GM06990 (cell line): ENCODE data around the gene ZNF253.
"Not testable (repeated sequence)": the region's sequence is repeated elsewhere in the genome, so short reads cannot be mapped to it uniquely, and the experiment has no call there.

Source experiments
- DNase-seq: peaks from one replicate; pipeline ENCODE4 v3.0.0-alpha.2; 2011; ENCODE audit not compliant: insufficient read length; ENCODE audit errors: extremely low read depth
- H3K27me3 ChIP-seq: replicated peaks from 2 replicates; pipeline ENCODE4 v1.6.0; 2011; ENCODE audit warnings: low read length; ENCODE audit not compliant: control insufficient read depth, insufficient read depth
- H3K36me3 ChIP-seq: 2 replicates; pipeline ENCODE4 v1.5.1; 2011; ENCODE audit warnings: low read length; ENCODE audit not compliant: control insufficient read depth, insufficient read depth
- H3K4me3 ChIP-seq: replicated peaks from 2 replicates; pipeline ENCODE4 v1.5.1; 2011; ENCODE audit warnings: low read depth, mild to moderate bottlenecking, control low read depth, low read length
- TF ChIP-seq, protein P1 (sequence below): IDR thresholded peaks from 2 replicates; pipeline ENCODE4 v1.5.1; 2011; ENCODE audit warnings: low read length, control low read depth, mild to moderate bottlenecking, inconsistent platforms; ENCODE audit not compliant: insufficient read depth, poor library complexity, severe bottlenecking

The ZNF253 gene

GRCh38 chr19:19858751-19859150 lies 6.9 kb upstream of the ZNF253 start:
- no peak for DNase-seq
- no peaks in the 10 kb centered on the region for H3K27me3 ChIP-seq
- TF ChIP-seq, protein P1, sequence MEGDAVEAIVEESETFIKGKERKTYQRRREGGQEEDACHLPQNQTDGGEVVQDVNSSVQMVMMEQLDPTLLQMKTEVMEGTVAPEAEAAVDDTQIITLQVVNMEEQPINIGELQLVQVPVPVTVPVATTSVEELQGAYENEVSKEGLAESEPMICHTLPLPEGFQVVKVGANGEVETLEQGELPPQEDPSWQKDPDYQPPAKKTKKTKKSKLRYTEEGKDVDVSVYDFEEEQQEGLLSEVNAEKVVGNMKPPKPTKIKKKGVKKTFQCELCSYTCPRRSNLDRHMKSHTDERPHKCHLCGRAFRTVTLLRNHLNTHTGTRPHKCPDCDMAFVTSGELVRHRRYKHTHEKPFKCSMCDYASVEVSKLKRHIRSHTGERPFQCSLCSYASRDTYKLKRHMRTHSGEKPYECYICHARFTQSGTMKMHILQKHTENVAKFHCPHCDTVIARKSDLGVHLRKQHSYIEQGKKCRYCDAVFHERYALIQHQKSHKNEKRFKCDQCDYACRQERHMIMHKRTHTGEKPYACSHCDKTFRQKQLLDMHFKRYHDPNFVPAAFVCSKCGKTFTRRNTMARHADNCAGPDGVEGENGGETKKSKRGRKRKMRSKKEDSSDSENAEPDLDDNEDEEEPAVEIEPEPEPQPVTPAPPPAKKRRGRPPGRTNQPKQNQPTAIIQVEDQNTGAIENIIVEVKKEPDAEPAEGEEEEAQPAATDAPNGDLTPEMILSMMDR, result no peak
- no peak overlapping the region for H3K4me3 ChIP-seq
- H3K36me3 ChIP-seq, result no peaks in the 10 kb centered on the region

- H3K4me3 ChIP-seq, result no peak overlapping the region
- DNase-seq, result no peak
- TF ChIP-seq, protein P1, result no peak
Measured at GRCh38 chr19:19860756-19861390, 4.8 kb upstream of the ZNF253 start.

GRCh38 chr19:19866611-19867248 lies 1.0 kb downstream of the ZNF253 start:
- Histone ChIP-seq H3K4me3 (peak overlapping the region; percentile 70), H3K27me3 (no peaks in the 10 kb centered on the region), H3K36me3 (peaks cover 3% of the 10 kb centered on the region; the same call in 1 of the 2 replicates)
- TF ChIP-seq, protein P1, result no peak
- DNase-seq, result peak; percentile 56

More at GRCh38 chr19:19860756-19861390, 4.8 kb upstream of the ZNF253 start:
- Histone ChIP-seq H3K27me3 (no peaks in the 10 kb centered on the region), H3K36me3 (no peaks in the 10 kb centered on the region)

DNA sequence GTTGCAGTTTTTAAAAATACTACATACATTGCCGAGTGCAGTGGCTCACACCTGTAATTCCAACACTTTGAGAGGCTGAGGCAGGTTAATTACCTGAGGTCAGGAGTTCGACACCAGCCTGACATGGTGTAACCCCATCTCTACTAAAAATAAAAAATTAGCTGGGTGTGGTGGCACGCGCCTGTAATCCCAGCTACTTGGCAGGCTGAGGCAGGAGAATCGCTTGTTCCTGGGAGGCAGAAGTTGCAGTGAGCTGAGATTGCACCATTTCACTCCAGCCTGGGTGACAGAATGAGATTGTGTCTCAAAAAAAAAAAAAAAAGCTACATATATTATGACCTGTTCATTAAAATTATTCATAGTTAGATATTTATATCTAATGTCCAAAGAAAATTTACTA lies 4.4 kb downstream of the ZNF253 start:
- not testable (repeated sequence) for H3K36me3 ChIP-seq, DNase-seq, H3K27me3 ChIP-seq, H3K4me3 ChIP-seq

GRCh38 chr19:19871932-19872331 lies 6.2 kb downstream of the ZNF253 start:
- no peaks in the 10 kb centered on the region for H3K27me3 ChIP-seq
- H3K4me3 ChIP-seq, result no peak overlapping the region
- DNase-seq, result no peak
- H3K36me3 ChIP-seq, result peaks cover 7% of the 10 kb centered on the region; the same call in 1 of the 2 replicates
- TF ChIP-seq, protein P1, result no peak

DNA sequence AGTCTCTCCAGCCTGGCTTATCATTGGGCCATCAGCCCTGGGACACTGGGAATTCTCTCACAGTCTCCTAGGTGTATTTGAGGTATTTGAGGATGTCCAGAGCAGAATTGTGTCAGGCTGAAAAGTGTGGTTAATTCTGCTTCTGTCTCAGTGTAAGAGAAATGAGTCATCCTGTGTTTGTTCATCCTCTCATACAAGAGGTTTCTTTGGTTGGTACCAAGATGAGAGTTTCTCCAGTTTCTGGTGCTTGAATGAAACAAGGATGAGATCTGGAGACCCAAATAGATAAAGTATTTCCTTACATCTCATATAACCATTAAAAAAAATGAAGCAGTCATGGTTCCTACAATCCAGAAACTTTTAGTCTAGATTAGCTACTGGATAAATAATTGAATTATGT lies 7.7 kb downstream of the ZNF253 start:
- H3K4me3 ChIP-seq, result no peak overlapping the region
- TF ChIP-seq, protein P1, result no peak
- H3K27me3 ChIP-seq, result no peaks in the 10 kb centered on the region
- no peak for DNase-seq
- peaks cover 7% of the 10 kb centered on the region; the same call in 1 of the 2 replicates for H3K36me3 ChIP-seq
